HCT116 (cell line): ENCODE data around the gene IZUMO4.

Experiments used
- CTCF ChIP-seq, 3 experiments: fragments of 200-600 bp in 1 of 3; sonication (generic) in 1 of 3; IDR thresholded peaks in 2 of 3; conservative IDR thresholded peaks in 1 of 3; 2 replicates each; pipeline ENCODE4 v1.5.1; 2012 to 2017; ENCODE audit warnings: low read depth in 2 of 3, low read length in 2 of 3, antibody characterized with exemption in 1 of 3, borderline replicate concordance in 1 of 3, control low read depth in 1 of 3, mild to moderate bottlenecking in 1 of 3, mixed read lengths in 1 of 3, mixed run types in 1 of 3, moderate library complexity in 1 of 3; ENCODE audit not compliant: insufficient read depth in 1 of 3
- EZH2 ChIP-seq: fragments of 200-600 bp; sonication (generic); IDR thresholded peaks from 2 replicates; pipeline ENCODE4 v1.6.1; 2017; ENCODE audit warnings: antibody characterized with exemption, mixed run types
- EZH2phosphoT487 ChIP-seq: fragments of 200-600 bp; IDR thresholded peaks from 2 replicates; pipeline ENCODE4 v1.6.1; 2018; ENCODE audit warnings: antibody characterized with exemption, borderline replicate concordance
- POLR2A ChIP-seq: IDR thresholded peaks from 2 replicates; pipeline ENCODE4 v1.7.0; 2011; ENCODE audit warnings: borderline replicate concordance; ENCODE audit not compliant: insufficient read depth, insufficient read length; ENCODE audit errors: extremely low read depth
- RAD21 ChIP-seq: IDR thresholded peaks from 2 replicates; pipeline ENCODE4 v1.6.1; 2012; ENCODE audit warnings: low read depth, mild to moderate bottlenecking
- SIN3A ChIP-seq: IDR thresholded peaks from 2 replicates; pipeline ENCODE4 v1.6.1; 2012; ENCODE audit warnings: low read depth

- no peak for TF ChIP-seq POLR2A
- no peak for TF ChIP-seq EZH2
- TF ChIP-seq CTCF (IDR thresholded peaks at IDR 0.05 in 2 of 3, conservative IDR thresholded peaks at IDR 0.05 in 1 of 3; ENCODE audit: borderline replicate concordance in 1 of 3, insufficient read depth in 1 of 3, low read depth in 2 of 3, low read length in 2 of 3): no peak
- TF ChIP-seq RAD21: no peak
- TF ChIP-seq EZH2phosphoT487: no peak
- TF ChIP-seq SIN3A: no peak
These were observed 33.9 kb upstream of the IZUMO4 start for GRCh38 chr19:2062770-2063169.
